ENCODE results near the gene FRMD4A.

DNA sequence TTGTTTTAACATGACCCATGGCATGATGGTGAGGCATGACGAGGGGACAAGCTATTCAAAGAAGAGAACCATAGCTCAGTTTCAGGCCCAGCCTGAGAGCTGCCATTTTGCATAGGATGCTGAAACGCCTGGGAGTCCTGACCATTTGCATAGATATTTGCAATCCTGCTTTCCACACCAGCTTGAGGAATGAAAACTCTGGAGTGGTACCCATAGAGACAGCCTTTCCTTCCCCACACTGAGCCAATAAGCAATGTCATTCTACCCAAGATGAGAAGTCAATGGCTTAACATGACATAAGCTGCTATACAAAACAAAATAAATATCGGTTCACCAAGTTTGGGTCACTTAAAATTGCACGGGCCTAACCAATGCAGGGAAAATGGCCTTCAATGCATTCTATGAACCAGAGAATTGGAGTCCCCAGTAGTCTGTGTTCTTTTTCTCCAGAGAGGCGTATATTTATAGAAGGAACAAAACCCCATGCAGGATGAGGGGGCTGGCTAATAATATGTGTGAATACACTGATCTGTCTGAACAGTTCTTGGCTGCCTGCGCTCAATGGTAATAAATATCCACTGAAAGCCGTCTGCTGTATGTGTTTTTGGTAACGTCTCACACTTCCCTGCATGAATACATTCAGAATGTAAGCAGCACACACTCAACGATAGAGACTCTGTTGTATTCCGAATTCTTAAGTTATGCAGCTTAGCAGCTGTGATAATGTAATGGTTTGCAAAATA, 329.3 kb downstream of the FRMD4A start:
- TF ChIP-seq CEBPB (IDR thresholded peaks at IDR 0.05) (no peak), EP300 (IDR thresholded peaks at IDR 0.05; ENCODE audit: borderline replicate concordance) (no peak), TAF1 (IDR thresholded peaks at IDR 0.05; ENCODE audit: low read depth) (no peak)
- TF ChIP-seq, protein P1, sequence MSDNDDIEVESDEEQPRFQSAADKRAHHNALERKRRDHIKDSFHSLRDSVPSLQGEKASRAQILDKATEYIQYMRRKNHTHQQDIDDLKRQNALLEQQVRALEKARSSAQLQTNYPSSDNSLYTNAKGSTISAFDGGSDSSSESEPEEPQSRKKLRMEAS (IDR thresholded peaks at IDR 0.05) = no peak
- TF ChIP-seq, protein P2, sequence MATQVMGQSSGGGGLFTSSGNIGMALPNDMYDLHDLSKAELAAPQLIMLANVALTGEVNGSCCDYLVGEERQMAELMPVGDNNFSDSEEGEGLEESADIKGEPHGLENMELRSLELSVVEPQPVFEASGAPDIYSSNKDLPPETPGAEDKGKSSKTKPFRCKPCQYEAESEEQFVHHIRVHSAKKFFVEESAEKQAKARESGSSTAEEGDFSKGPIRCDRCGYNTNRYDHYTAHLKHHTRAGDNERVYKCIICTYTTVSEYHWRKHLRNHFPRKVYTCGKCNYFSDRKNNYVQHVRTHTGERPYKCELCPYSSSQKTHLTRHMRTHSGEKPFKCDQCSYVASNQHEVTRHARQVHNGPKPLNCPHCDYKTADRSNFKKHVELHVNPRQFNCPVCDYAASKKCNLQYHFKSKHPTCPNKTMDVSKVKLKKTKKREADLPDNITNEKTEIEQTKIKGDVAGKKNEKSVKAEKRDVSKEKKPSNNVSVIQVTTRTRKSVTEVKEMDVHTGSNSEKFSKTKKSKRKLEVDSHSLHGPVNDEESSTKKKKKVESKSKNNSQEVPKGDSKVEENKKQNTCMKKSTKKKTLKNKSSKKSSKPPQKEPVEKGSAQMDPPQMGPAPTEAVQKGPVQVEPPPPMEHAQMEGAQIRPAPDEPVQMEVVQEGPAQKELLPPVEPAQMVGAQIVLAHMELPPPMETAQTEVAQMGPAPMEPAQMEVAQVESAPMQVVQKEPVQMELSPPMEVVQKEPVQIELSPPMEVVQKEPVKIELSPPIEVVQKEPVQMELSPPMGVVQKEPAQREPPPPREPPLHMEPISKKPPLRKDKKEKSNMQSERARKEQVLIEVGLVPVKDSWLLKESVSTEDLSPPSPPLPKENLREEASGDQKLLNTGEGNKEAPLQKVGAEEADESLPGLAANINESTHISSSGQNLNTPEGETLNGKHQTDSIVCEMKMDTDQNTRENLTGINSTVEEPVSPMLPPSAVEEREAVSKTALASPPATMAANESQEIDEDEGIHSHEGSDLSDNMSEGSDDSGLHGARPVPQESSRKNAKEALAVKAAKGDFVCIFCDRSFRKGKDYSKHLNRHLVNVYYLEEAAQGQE (IDR thresholded peaks at IDR 0.05; ENCODE audit: low read depth) = no peak

Measured in Ishikawa (cell line).